Measurements from ENCODE around the gene ZNF275.
A peak's percentile ranks its signal among the peaks of the same experiment; 100 is the strongest.

The ZNF275 gene

DNA sequence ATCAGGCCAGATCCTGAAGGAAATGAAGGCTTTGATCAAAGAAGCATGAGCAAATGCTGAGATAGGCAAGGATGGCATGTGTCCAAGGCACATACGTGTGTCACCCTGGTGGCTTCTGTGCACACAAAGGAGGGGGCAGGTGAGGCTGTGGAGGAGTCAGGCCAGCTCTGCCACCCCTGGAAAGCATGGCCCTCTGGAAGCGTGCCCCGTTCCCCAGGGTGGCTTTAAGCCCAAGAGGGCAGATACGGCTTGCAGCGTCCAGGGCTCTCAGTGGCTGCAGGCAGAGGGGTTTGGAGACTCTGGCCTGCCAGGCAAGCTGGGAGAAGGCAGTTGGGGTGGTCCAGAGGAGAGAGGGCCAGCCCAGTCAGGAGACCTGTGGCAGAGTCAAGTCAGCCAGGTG, 41.6 kb downstream of the ZNF275 start:
- no peak for DNase-seq (ENCODE audit: low read depth)
- no peak overlapping the region for H3K4me3 ChIP-seq (ENCODE audit: low read depth, low read length)
- TF ChIP-seq, protein P1, sequence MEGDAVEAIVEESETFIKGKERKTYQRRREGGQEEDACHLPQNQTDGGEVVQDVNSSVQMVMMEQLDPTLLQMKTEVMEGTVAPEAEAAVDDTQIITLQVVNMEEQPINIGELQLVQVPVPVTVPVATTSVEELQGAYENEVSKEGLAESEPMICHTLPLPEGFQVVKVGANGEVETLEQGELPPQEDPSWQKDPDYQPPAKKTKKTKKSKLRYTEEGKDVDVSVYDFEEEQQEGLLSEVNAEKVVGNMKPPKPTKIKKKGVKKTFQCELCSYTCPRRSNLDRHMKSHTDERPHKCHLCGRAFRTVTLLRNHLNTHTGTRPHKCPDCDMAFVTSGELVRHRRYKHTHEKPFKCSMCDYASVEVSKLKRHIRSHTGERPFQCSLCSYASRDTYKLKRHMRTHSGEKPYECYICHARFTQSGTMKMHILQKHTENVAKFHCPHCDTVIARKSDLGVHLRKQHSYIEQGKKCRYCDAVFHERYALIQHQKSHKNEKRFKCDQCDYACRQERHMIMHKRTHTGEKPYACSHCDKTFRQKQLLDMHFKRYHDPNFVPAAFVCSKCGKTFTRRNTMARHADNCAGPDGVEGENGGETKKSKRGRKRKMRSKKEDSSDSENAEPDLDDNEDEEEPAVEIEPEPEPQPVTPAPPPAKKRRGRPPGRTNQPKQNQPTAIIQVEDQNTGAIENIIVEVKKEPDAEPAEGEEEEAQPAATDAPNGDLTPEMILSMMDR (conservative IDR thresholded peaks at IDR 0.05; ENCODE audit: low read depth, low read length): no peak

DNA sequence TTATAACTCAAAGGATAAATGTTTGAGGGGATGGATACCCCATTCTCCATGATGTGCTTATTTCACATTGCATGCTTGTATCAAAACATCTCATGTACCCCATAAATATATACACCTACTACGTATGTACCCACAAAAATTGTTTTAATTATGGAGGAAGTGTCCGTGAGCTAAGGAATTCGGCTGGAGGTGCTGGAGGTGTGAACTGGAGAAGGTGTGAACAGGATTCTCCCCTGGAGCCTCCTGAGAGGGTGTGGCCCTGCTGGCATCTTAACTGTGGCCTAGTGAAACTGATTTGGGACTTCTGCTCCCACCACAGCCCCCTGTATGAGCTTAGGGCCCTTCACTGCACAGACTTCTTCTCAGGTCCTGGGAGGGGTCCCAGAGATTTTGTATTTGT, 43.8 kb downstream of the ZNF275 start:
- no peak for DNase-seq (ENCODE audit: low read depth)
- no peak overlapping the region for H3K4me3 ChIP-seq (ENCODE audit: low read depth, low read length)
- TF ChIP-seq, protein P1 (conservative IDR thresholded peaks at IDR 0.05; ENCODE audit: low read depth, low read length): no peak

DNA sequence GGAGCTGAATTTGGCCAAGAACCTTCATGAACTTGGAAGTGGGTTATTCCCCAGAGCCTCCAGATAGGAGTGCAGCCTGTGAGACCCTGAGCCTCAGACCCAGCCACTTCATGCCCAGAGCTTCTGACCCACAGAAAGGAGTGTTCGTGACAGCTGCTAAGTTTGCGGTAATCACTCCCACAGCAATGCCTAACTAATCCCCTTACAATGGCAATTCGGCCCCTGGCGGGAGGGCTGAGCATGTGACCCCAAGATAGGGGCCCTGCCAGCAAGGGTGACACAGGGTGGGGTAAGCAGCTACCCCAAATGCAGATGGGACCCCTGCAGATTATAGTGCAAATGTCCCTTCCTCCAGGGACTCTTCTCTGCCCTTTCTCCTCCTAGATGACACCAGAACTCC, 44.7 kb downstream of the ZNF275 start:
- TF ChIP-seq, protein P1 (conservative IDR thresholded peaks at IDR 0.05; ENCODE audit: low read depth, low read length): no peak
- H3K4me3 ChIP-seq (ENCODE audit: low read depth, low read length): no peak overlapping the region
- no peak for DNase-seq (ENCODE audit: low read depth)

DNA sequence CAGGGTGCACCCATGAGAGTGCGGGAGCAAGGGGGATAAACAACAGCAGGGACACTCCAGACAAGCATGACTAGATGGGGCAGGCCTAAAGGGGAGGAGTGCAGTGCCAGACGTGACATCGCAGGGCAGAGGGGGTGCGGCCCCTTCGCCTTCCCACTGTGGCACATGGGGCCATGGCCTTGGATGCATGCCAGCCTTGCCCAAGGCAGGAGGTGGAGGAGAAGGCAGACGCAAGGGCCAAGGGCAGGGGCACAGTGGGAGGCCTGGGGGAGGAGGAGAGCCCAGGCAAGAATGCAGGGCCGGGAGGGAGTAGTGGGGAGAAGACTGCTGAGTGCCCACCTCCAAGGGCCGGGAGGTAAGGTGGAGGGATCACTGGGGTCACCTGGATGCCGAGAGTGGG, 45.6 kb downstream of the ZNF275 start:
- DNase-seq (ENCODE audit: low read depth): no peak
- no peak overlapping the region for H3K4me3 ChIP-seq (ENCODE audit: low read depth, low read length)
- TF ChIP-seq, protein P1 (conservative IDR thresholded peaks at IDR 0.05; ENCODE audit: low read depth, low read length): no peak

DNA sequence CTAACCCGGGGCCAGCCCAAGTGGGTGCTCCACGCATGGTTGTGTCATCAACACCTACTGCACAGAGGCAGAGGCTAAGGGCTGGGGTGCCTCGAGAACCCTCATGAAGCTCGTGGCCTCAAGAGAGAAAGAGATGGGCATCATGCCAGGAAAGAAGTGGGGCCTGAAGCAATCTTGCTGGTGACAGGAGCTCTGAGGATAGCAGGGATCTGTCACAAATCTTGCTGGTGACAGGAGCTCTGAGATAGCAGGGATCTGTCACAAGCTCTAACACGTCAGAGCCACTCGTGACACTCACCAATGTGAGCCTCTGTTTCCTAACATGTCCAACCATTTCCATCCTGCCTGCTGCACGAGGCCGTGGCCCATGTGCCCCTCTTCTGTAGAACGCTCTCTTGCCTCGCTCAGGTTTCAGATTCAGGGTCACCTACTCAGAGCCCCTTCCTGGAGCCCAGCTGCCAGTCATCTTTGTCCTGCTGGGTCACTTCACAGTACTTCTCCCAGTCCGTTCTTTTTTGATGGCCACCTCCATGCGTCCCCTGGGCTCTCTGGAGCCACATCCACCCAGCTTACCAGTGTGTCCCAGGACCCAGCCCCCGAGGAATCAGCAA, 46.1 kb downstream of the ZNF275 start:
- TF ChIP-seq, protein P1 (conservative IDR thresholded peaks at IDR 0.05; ENCODE audit: low read depth, low read length): no peak
- peak; percentile 6 for DNase-seq (ENCODE audit: low read depth)
- H3K4me3 ChIP-seq (ENCODE audit: low read depth, low read length): no peak overlapping the region

DNA sequence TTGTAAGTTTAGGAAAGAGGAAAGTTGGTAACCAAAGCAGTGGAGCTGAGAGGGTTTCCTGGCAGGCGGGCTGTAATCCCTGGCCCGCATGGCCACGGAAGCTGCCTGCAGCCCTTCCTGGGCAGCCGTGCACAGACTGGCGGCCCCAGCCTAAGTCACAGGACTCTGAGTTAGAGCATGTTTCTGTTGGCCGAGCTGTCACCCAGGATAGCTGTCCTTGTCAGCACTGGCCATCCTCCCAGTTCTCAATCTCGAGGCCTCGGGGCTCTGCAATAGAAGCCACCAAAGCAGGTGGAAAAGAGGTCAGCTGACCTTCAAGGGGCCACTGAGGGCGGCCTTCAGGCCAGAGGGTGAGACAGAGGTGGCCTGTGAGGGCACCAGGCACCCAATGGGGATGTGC, 46.7 kb downstream of the ZNF275 start:
- TF ChIP-seq, protein P1 (conservative IDR thresholded peaks at IDR 0.05; ENCODE audit: low read depth, low read length): no peak
- no peak overlapping the region for H3K4me3 ChIP-seq (ENCODE audit: low read depth, low read length)
- peak; percentile 7 for DNase-seq (ENCODE audit: low read depth)

Data from choroid plexus epithelial cell (primary cell).